GM23338 (cell line): ENCODE data around the gene ADGRB2. TPM values are rescaled to one million over a fixed set of nuclear protein-coding genes. Genes with fewer than 3 reads are reported as not detected.

ENCODE experiments used
- ATAC-seq: fragments of 200-7000 bp; cut with Tn5 transposase; 3 replicates; pipeline ENCODE4 v1.9.1; 2020
- DNase-seq: peaks from one replicate; pipeline ENCODE4 v3.0.0-alpha.2; 2015; ENCODE audit warnings: low spot score
- H2AFZ ChIP-seq: fragments of 200-600 bp; sonication (generic); 2 replicates; pipeline ENCODE4 v1.8.0; 2016; ENCODE audit warnings: antibody characterized with exemption, mild to moderate bottlenecking, moderate library complexity
- H3F3A ChIP-seq: fragments of 200-600 bp; sonication (generic); replicated peaks from 2 replicates; pipeline ENCODE4 v1.8.0; 2017; ENCODE audit warnings: antibody characterized with exemption, mixed run types, low read depth
- H3K27ac ChIP-seq: fragments of 200-600 bp; sonication (generic); 2 replicates; pipeline ENCODE4 v1.6.1; 2016; ENCODE audit warnings: low read depth
- H3K27me3 ChIP-seq: fragments of 200-600 bp; sonication (generic); 2 replicates; pipeline ENCODE4 v1.8.0; 2016; ENCODE audit warnings: mild to moderate bottlenecking, mixed run types, moderate library complexity; ENCODE audit not compliant: insufficient read depth
- H3K36me3 ChIP-seq: fragments of 200-600 bp; sonication (generic); 2 replicates; pipeline ENCODE4 v1.8.0; 2016; ENCODE audit warnings: mild to moderate bottlenecking; ENCODE audit not compliant: insufficient read depth
- H3K4me1 ChIP-seq: fragments of 200-600 bp; sonication (generic); 2 replicates; pipeline ENCODE4 v1.8.0; 2016; ENCODE audit warnings: mild to moderate bottlenecking, moderate library complexity; ENCODE audit not compliant: insufficient read depth
- H3K4me2 ChIP-seq: fragments of 200-600 bp; sonication (generic); 2 replicates; pipeline ENCODE4 v1.7.1; 2017; ENCODE audit warnings: mixed run types
- H3K4me3 ChIP-seq: fragments of 200-600 bp; sonication (generic); 2 replicates; pipeline ENCODE4 v1.6.1; 2016; ENCODE audit warnings: mixed run types
- H3K79me2 ChIP-seq: fragments of 200-600 bp; sonication (generic); replicated peaks from 2 replicates; pipeline ENCODE4 v1.8.0; 2017; ENCODE audit warnings: mild to moderate bottlenecking; ENCODE audit not compliant: insufficient read depth
- H3K9me2 ChIP-seq: fragments of 200-600 bp; sonication (generic); 2 replicates; pipeline ENCODE4 v1.8.0; 2017; ENCODE audit not compliant: insufficient read depth
- H4K20me1 ChIP-seq: fragments of 200-600 bp; sonication (generic); replicated peaks from 2 replicates; pipeline ENCODE4 v1.8.0; 2017; ENCODE audit warnings: mild to moderate bottlenecking; ENCODE audit not compliant: insufficient read depth
- H3K27ac Mint-ChIP-seq: 2 replicates; pipeline ENCODE4 v1.8.0; 2020; ENCODE audit warnings: inconsistent platforms, mild to moderate bottlenecking, moderate library complexity, mixed read lengths
- H3K27me3 Mint-ChIP-seq: 3 replicates; pipeline ENCODE4 v1.8.0; 2022; ENCODE audit warnings: low read depth, mild to moderate bottlenecking, moderate library complexity, mixed read lengths, inconsistent platforms; ENCODE audit not compliant: insufficient read depth, poor library complexity
- H3K36me3 Mint-ChIP-seq: 3 replicates; pipeline ENCODE4 v1.8.0; 2021; ENCODE audit warnings: low read depth, mild to moderate bottlenecking, inconsistent platforms, moderate library complexity, mixed read lengths
- H3K4me1 Mint-ChIP-seq: 3 replicates; pipeline ENCODE4 v1.8.0; 2020; ENCODE audit warnings: mild to moderate bottlenecking, inconsistent platforms, mixed read lengths
- H3K4me3 Mint-ChIP-seq: 3 replicates; pipeline ENCODE4 v1.8.0; 2021; ENCODE audit warnings: moderate library complexity, mild to moderate bottlenecking, inconsistent platforms, mixed read lengths
- H3K9me3 Mint-ChIP-seq: 3 replicates; pipeline ENCODE4 v1.8.0; 2020; ENCODE audit warnings: moderate library complexity, mild to moderate bottlenecking, inconsistent platforms, mixed read lengths
- CREB1 ChIP-seq: fragments of 250-450 bp; sonication (Bioruptor Pico); IDR thresholded peaks from 2 replicates; pipeline ENCODE4 v1.5.0; 2020; ENCODE audit warnings: low read depth, mild to moderate bottlenecking, moderate library complexity
- EZH2phosphoT487 ChIP-seq: fragments of 200-600 bp; sonication (generic); IDR thresholded peaks from one replicate; pipeline ENCODE4 v1.8.1; 2018; ENCODE audit warnings: antibody characterized with exemption; ENCODE audit not compliant: unreplicated experiment
- JUNB ChIP-seq: IDR thresholded peaks from one replicate; pipeline ENCODE4 v1.6.1; 2016; ENCODE audit warnings: antibody characterized with exemption; ENCODE audit not compliant: unreplicated experiment
- POLR2AphosphoS5 ChIP-seq: IDR thresholded peaks from 2 replicates; pipeline ENCODE4 v1.6.1; 2016; ENCODE audit warnings: antibody characterized with exemption, low read depth
- ZNF114 ChIP-seq: fragments of 250-450 bp; sonication (Bioruptor Pico); IDR thresholded peaks from 2 replicates; pipeline ENCODE4 v1.5.0; 2020; ENCODE audit warnings: mild to moderate bottlenecking, moderate library complexity
- ZNF331 ChIP-seq: fragments of 250-450 bp; sonication (Bioruptor Pico); IDR thresholded peaks from 2 replicates; pipeline ENCODE4 v1.5.0; 2020; ENCODE audit warnings: low read depth, mild to moderate bottlenecking, moderate library complexity
- polyA plus RNA-seq: library from polyadenylated mRNA; unstranded; fragments of >200 nt; fragmentation: Nextera tagmentation; extraction: Ambion mirVana; gene quantifications from 2 replicates; pipeline ENCODE4 v1.2.1, GENCODE V29; 2016
- total RNA-seq: library from RNA; depleted of rRNA; stranded (reverse); fragments of >200 nt; shearing (Covaris generic); gene quantifications from 2 replicates; pipeline ENCODE4 v1.2.3, GENCODE V29; 2014
- TF ChIP-seq, protein P1 (sequence below): IDR thresholded peaks from 2 replicates; pipeline ENCODE4 v1.6.1; 2016; ENCODE audit warnings: antibody characterized with exemption
- TF ChIP-seq, protein P2 (sequence below): fragments of 250-450 bp; sonication (Bioruptor Pico); IDR thresholded peaks from 2 replicates; pipeline ENCODE4 v1.5.0; 2020; ENCODE audit warnings: mild to moderate bottlenecking, moderate library complexity
- TF ChIP-seq, protein P3 (sequence below), 2 experiments: fragments of 200-600 bp in 1 of 2; sonication (generic) in 1 of 2; conservative IDR thresholded peaks; 2 replicates each; pipeline versions ENCODE4 v1.5.1 to v1.6.1; 2016 to 2017; ENCODE audit warnings: antibody characterized with exemption in 2 of 2, low read depth in 2 of 2, mild to moderate bottlenecking in 2 of 2, moderate library complexity in 1 of 2

ADGRB2 gene
- total and polyA plus RNA-seq, 2 experiments from 2014 or later: 8.0 to 27.8 TPM

GRCh38 chr1:31742462-31743212 is 21.5 kb downstream of the ADGRB2 start (continued):
- TF ChIP-seq, protein P1, sequence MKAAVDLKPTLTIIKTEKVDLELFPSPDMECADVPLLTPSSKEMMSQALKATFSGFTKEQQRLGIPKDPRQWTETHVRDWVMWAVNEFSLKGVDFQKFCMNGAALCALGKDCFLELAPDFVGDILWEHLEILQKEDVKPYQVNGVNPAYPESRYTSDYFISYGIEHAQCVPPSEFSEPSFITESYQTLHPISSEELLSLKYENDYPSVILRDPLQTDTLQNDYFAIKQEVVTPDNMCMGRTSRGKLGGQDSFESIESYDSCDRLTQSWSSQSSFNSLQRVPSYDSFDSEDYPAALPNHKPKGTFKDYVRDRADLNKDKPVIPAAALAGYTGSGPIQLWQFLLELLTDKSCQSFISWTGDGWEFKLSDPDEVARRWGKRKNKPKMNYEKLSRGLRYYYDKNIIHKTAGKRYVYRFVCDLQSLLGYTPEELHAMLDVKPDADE: no peak
- TF ChIP-seq POLR2AphosphoS5 (no peak), CREB1 (CRISPR knock-in tag) (no peak), ZNF331 (CRISPR knock-in tag) (no peak), JUNB (no peak), ZNF114 (CRISPR knock-in tag) (no peak), EZH2phosphoT487 (no peak)
- TF ChIP-seq, protein P2, sequence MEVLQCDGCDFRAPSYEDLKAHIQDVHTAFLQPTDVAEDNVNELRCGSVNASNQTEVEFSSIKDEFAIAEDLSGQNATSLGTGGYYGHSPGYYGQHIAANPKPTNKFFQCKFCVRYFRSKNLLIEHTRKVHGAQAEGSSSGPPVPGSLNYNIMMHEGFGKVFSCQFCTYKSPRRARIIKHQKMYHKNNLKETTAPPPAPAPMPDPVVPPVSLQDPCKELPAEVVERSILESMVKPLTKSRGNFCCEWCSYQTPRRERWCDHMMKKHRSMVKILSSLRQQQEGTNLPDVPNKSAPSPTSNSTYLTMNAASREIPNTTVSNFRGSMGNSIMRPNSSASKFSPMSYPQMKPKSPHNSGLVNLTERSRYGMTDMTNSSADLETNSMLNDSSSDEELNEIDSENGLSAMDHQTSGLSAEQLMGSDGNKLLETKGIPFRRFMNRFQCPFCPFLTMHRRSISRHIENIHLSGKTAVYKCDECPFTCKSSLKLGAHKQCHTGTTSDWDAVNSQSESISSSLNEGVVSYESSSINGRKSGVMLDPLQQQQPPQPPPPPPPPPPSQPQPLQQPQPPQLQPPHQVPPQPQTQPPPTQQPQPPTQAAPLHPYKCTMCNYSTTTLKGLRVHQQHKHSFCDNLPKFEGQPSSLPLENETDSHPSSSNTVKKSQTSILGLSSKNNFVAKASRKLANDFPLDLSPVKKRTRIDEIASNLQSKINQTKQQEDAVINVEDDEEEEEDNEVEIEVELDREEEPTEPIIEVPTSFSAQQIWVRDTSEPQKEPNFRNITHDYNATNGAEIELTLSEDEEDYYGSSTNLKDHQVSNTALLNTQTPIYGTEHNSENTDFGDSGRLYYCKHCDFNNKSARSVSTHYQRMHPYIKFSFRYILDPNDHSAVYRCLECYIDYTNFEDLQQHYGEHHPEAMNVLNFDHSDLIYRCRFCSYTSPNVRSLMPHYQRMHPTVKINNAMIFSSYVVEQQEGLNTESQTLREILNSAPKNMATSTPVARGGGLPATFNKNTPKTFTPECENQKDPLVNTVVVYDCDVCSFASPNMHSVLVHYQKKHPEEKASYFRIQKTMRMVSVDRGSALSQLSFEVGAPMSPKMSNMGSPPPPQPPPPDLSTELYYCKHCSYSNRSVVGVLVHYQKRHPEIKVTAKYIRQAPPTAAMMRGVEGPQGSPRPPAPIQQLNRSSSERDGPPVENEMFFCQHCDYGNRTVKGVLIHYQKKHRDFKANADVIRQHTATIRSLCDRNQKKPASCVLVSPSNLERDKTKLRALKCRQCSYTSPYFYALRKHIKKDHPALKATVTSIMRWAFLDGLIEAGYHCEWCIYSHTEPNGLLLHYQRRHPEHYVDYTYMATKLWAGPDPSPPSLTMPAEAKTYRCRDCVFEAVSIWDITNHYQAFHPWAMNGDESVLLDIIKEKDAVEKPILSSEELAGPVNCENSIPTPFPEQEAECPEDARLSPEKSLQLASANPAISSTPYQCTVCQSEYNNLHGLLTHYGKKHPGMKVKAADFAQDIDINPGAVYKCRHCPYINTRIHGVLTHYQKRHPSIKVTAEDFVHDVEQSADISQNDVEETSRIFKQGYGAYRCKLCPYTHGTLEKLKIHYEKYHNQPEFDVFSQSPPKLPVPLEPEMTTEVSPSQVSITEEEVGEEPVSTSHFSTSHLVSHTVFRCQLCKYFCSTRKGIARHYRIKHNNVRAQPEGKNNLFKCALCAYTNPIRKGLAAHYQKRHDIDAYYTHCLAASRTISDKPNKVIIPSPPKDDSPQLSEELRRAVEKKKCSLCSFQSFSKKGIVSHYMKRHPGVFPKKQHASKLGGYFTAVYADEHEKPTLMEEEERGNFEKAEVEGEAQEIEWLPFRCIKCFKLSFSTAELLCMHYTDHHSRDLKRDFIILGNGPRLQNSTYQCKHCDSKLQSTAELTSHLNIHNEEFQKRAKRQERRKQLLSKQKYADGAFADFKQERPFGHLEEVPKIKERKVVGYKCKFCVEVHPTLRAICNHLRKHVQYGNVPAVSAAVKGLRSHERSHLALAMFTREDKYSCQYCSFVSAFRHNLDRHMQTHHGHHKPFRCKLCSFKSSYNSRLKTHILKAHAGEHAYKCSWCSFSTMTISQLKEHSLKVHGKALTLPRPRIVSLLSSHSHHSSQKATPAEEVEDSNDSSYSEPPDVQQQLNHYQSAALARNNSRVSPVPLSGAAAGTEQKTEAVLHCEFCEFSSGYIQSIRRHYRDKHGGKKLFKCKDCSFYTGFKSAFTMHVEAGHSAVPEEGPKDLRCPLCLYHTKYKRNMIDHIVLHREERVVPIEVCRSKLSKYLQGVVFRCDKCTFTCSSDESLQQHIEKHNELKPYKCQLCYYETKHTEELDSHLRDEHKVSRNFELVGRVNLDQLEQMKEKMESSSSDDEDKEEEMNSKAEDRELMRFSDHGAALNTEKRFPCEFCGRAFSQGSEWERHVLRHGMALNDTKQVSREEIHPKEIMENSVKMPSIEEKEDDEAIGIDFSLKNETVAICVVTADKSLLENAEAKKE (CRISPR knock-in tag): no peak

GRCh38 chr1:31739346-31739745 is 24.8 kb downstream of the ADGRB2 start:
- H3K9me3 Mint-ChIP-seq: no peaks in the 10 kb centered on the region
- peak; percentile 86 for ATAC-seq
- H4K20me1 ChIP-seq: no peaks in the 10 kb centered on the region
- H3K4me2 ChIP-seq: no peak overlapping the region
- H3K4me3 Mint-ChIP-seq: no peak overlapping the region
- no peak overlapping the region for H3K27ac ChIP-seq
- no peak overlapping the region for H3K4me3 ChIP-seq
- peaks cover 17% of the 10 kb centered on the region for H3K4me1 Mint-ChIP-seq
- H3K4me1 ChIP-seq: 0 out of 2 replicates have a peak, but pooled peaks cover 4% of the 10 kb centered on the region
- no peaks in the 10 kb centered on the region for H3K9me2 ChIP-seq
- no peaks in the 10 kb centered on the region for H3F3A ChIP-seq
- H3K27me3 ChIP-seq: no peaks in the 10 kb centered on the region
- H3K79me2 ChIP-seq: no peaks in the 10 kb centered on the region
- H3K36me3 Mint-ChIP-seq: no peaks in the 10 kb centered on the region; the same call in 2 of the 3 replicates
- DNase-seq: peak; percentile 62
- H3K27ac Mint-ChIP-seq: peak overlapping the region; percentile 3; the same call in 1 of the 2 replicates
- peaks cover 3% of the 10 kb centered on the region for H3K27me3 Mint-ChIP-seq
- no peaks in the 10 kb centered on the region for H3K36me3 ChIP-seq
- H2AFZ ChIP-seq: no peak overlapping the region
- TF ChIP-seq, protein P3, sequence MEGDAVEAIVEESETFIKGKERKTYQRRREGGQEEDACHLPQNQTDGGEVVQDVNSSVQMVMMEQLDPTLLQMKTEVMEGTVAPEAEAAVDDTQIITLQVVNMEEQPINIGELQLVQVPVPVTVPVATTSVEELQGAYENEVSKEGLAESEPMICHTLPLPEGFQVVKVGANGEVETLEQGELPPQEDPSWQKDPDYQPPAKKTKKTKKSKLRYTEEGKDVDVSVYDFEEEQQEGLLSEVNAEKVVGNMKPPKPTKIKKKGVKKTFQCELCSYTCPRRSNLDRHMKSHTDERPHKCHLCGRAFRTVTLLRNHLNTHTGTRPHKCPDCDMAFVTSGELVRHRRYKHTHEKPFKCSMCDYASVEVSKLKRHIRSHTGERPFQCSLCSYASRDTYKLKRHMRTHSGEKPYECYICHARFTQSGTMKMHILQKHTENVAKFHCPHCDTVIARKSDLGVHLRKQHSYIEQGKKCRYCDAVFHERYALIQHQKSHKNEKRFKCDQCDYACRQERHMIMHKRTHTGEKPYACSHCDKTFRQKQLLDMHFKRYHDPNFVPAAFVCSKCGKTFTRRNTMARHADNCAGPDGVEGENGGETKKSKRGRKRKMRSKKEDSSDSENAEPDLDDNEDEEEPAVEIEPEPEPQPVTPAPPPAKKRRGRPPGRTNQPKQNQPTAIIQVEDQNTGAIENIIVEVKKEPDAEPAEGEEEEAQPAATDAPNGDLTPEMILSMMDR (conservative IDR thresholded peaks at IDR 0.05; ENCODE audit: low read depth in 2 of 2): no peak
- TF ChIP-seq EZH2phosphoT487: no peak
- no peak for TF ChIP-seq ZNF331 (CRISPR knock-in tag)
- no peak for TF ChIP-seq CREB1 (CRISPR knock-in tag)
- TF ChIP-seq, protein P1: no peak
- TF ChIP-seq JUNB: no peak
